HEK293 (cell line): ENCODE measurements around the gene HDAC7.
A peak's percentile ranks its signal among the peaks of the same experiment; 100 is the strongest.

Experiments used
- BCL6B ChIP-seq: fragments of 450-650 bp; formaldehyde crosslinking; IDR thresholded peaks from 2 replicates; pipeline ENCODE4 v1.5.1; 2017; ENCODE audit warnings: missing biosample characterization, missing genetic modification characterization
- HIC1 ChIP-seq: fragments of 450-650 bp; formaldehyde crosslinking; IDR thresholded peaks from 2 replicates; pipeline ENCODE4 v1.5.1; 2016; ENCODE audit warnings: missing biosample characterization, missing genetic modification characterization
- KLF17 ChIP-seq: fragments of 450-650 bp; formaldehyde crosslinking; IDR thresholded peaks from 2 replicates; pipeline ENCODE4 v1.5.1; 2016; ENCODE audit warnings: missing biosample characterization, missing genetic modification characterization
- OVOL3 ChIP-seq: fragments of 450-650 bp; formaldehyde crosslinking; IDR thresholded peaks from 2 replicates; pipeline ENCODE4 v1.5.1; 2016; ENCODE audit warnings: missing biosample characterization, missing genetic modification characterization
- PRDM10 ChIP-seq: fragments of 450-650 bp; formaldehyde crosslinking; IDR thresholded peaks from 2 replicates; pipeline ENCODE4 v1.5.1; 2016; ENCODE audit warnings: missing biosample characterization, missing genetic modification characterization
- ZBTB44 ChIP-seq: fragments of 450-650 bp; IDR thresholded peaks from 2 replicates; pipeline ENCODE4 v1.5.1; 2018; ENCODE audit warnings: missing biosample characterization, mild to moderate bottlenecking, missing genetic modification characterization
- ZBTB7A ChIP-seq: fragments of 450-650 bp; formaldehyde crosslinking; IDR thresholded peaks from 2 replicates; pipeline ENCODE4 v1.5.1; 2016; ENCODE audit warnings: low read depth, missing biosample characterization, missing genetic modification characterization
- ZNF184 ChIP-seq: fragments of 450-650 bp; IDR thresholded peaks from 2 replicates; pipeline ENCODE4 v1.5.1; 2018; ENCODE audit warnings: missing biosample characterization, mild to moderate bottlenecking, missing genetic modification characterization
- ZNF274 ChIP-seq, 2 experiments: fragments of 200-500 bp in 1 of 2; fragments of 450-650 bp in 1 of 2; sonication (Bioruptor generic) in 1 of 2; formaldehyde crosslinking in 1 of 2; IDR thresholded peaks; 2 replicates each; pipeline versions ENCODE4 v1.5.1 to v1.6.1; 2014 to 2016; ENCODE audit warnings: borderline replicate concordance in 1 of 2, inconsistent platforms in 1 of 2, low read length in 1 of 2, missing biosample characterization in 1 of 2, missing genetic modification characterization in 1 of 2
- ZNF280C ChIP-seq: fragments of 450-650 bp; formaldehyde crosslinking; IDR thresholded peaks from 2 replicates; pipeline ENCODE4 v1.5.1; 2016; ENCODE audit warnings: missing biosample characterization, missing genetic modification characterization
- ZNF302 ChIP-seq: fragments of 450-650 bp; formaldehyde crosslinking; IDR thresholded peaks from 2 replicates; pipeline ENCODE4 v1.5.1; 2016; ENCODE audit warnings: missing biosample characterization, missing genetic modification characterization, low read depth
- ZNF324 ChIP-seq: fragments of 450-650 bp; formaldehyde crosslinking; IDR thresholded peaks from 2 replicates; pipeline ENCODE4 v1.5.1; 2016; ENCODE audit warnings: missing biosample characterization, missing genetic modification characterization
- ZNF335 ChIP-seq: fragments of 450-650 bp; formaldehyde crosslinking; conservative IDR thresholded peaks from 2 replicates; pipeline ENCODE4 v1.5.1; 2016; ENCODE audit warnings: missing biosample characterization, missing genetic modification characterization
- ZNF529 ChIP-seq: fragments of 450-650 bp; formaldehyde crosslinking; IDR thresholded peaks from 2 replicates; pipeline ENCODE4 v1.5.1; 2017; ENCODE audit warnings: missing genetic modification characterization, missing biosample characterization; ENCODE audit not compliant: insufficient replicate concordance
- ZNF530 ChIP-seq: fragments of 450-650 bp; formaldehyde crosslinking; IDR thresholded peaks from 2 replicates; pipeline ENCODE4 v1.5.1; 2016; ENCODE audit warnings: low read depth, missing biosample characterization, missing genetic modification characterization
- ZNF561 ChIP-seq: fragments of 450-650 bp; IDR thresholded peaks from 2 replicates; pipeline ENCODE4 v1.5.1; 2018; ENCODE audit warnings: missing biosample characterization, missing genetic modification characterization, borderline replicate concordance
- ZNF596 ChIP-seq: fragments of 450-650 bp; IDR thresholded peaks from 2 replicates; pipeline ENCODE4 v1.5.0; 2018; ENCODE audit warnings: missing biosample characterization, mild to moderate bottlenecking, missing genetic modification characterization, moderate library complexity
- ZNF624 ChIP-seq: fragments of 450-650 bp; formaldehyde crosslinking; IDR thresholded peaks from 2 replicates; pipeline ENCODE4 v1.5.1; 2017; ENCODE audit warnings: missing biosample characterization, missing genetic modification characterization
- ZNF76 ChIP-seq: fragments of 450-650 bp; formaldehyde crosslinking; IDR thresholded peaks from 2 replicates; pipeline ENCODE4; 2016; ENCODE audit warnings: low read depth, missing biosample characterization, missing genetic modification characterization, borderline replicate concordance
- ZNF776 ChIP-seq: fragments of 450-650 bp; formaldehyde crosslinking; IDR thresholded peaks from 2 replicates; pipeline ENCODE4 v1.5.0; 2017; ENCODE audit warnings: missing biosample characterization, missing genetic modification characterization, borderline replicate concordance
- ZNF837 ChIP-seq: fragments of 450-650 bp; formaldehyde crosslinking; IDR thresholded peaks from 2 replicates; pipeline ENCODE4 v1.5.1; 2016; ENCODE audit warnings: missing biosample characterization, missing genetic modification characterization
- ZSCAN23 ChIP-seq: fragments of 450-650 bp; formaldehyde crosslinking; IDR thresholded peaks from 2 replicates; pipeline ENCODE4 v1.5.1; 2016; ENCODE audit warnings: missing biosample characterization, missing genetic modification characterization

Gene HDAC7

GRCh38 chr12:47773062-47773857 is 46.4 kb downstream of the HDAC7 start, which contains the start of gene SLC48A1 (continued):
- TF ChIP-seq HIC1 (tag by site-specific recombination): peak; percentile 86
- no peak for TF ChIP-seq ZNF624 (tag by site-specific recombination)
- TF ChIP-seq ZSCAN23: no peak
- TF ChIP-seq ZNF561 (tag by site-specific recombination): peak; percentile 53; the same call in 1 of the 2 replicates
- TF ChIP-seq ZNF76 (tag by site-specific recombination): peak; percentile 15; the same call in 1 of the 2 replicates
- peak; percentile 21; the same call in 1 of the 2 replicates for TF ChIP-seq ZNF184
- TF ChIP-seq ZNF280C (tag by site-specific recombination): no peak
- no peak for TF ChIP-seq ZBTB7A (tag by site-specific recombination)
- TF ChIP-seq ZNF529: no peak
- TF ChIP-seq ZBTB44 (tag by site-specific recombination): 0 out of 2 replicates have a peak, but pooled peaks have one; percentile 27
- no peak for TF ChIP-seq OVOL3
- no peak for TF ChIP-seq BCL6B (tag by site-specific recombination)
- TF ChIP-seq ZNF837 (tag by site-specific recombination): no peak
- TF ChIP-seq ZNF302 (tag by site-specific recombination): no peak
- no peak for TF ChIP-seq ZNF776 (tag by site-specific recombination)
- peak; percentile 37; the same call in 1 of the 2 replicates for TF ChIP-seq PRDM10 (tag by site-specific recombination)
- no peak for TF ChIP-seq ZNF530
- TF ChIP-seq KLF17 (tag by site-specific recombination): no peak
- TF ChIP-seq ZNF335 (tag by site-specific recombination): peak; percentile 77
- TF ChIP-seq ZNF274 (IDR thresholded peaks at IDR 0.05; ENCODE audit: low read length): no peak
- TF ChIP-seq ZNF274 (tag by site-specific recombination; IDR thresholded peaks at IDR 0.05; ENCODE audit: borderline replicate concordance): no peak
- TF ChIP-seq ZNF596 (tag by site-specific recombination): peak; percentile 57; the same call in 1 of the 2 replicates
- TF ChIP-seq ZNF324: 0 out of 2 replicates have a peak, but pooled peaks have one; percentile 21
